ENCODE data around the gene FER. TPM values are rescaled to one million over a fixed set of nuclear protein-coding genes. Genes with fewer than 3 reads are reported as not detected.

The FER gene
- total and polyA plus RNA-seq, 2 of the 8 experiments (the other 6 are each of a cell fraction or from before 2014, with no cell fraction given), result 1.3 to 15.8 TPM

- no peak overlapping the region for H3K18ac ChIP-seq (ENCODE audit: extremely low read depth, low read length)
- CTCF ChIA-PET (ENCODE audit: partially characterized antibody), result no interaction called here
Measured at GRCh38 chr5:109041317-109041716, 293.6 kb downstream of the FER start.

More at GRCh38 chr5:109041317-109041716, 293.6 kb downstream of the FER start:
- POLR2A ChIA-PET (ENCODE audit: partially characterized antibody), result no interaction called here
- no peak overlapping the region for H3K4me2 ChIP-seq (ENCODE audit: insufficient read depth in 1 of 2, low read depth in 2 of 2, low read length in 2 of 2)
- no peak overlapping the region for H3K27ac ChIP-seq (ENCODE audit: low read depth, low read length)
- 88% methylated on average over 3 of the region's 3 CpGs; no CpG with 5 or more reads in 1 of the 2 experiments for WGBS, 2 experiments (ENCODE audit: extremely low coverage in 1 of 2, insufficient coverage in 1 of 2, insufficient read length in 1 of 2, insufficient replicate concordance in 2 of 2, low coverage in 1 of 2, low lambda C conversion rate in 2 of 2, missing lambda C conversion rate in 1 of 2)
- no peak overlapping the region for H4K8ac ChIP-seq (ENCODE audit: extremely low read depth, insufficient read depth, low read length)
- no peaks in the 10 kb centered on the region for H3K79me2 ChIP-seq (ENCODE audit: control insufficient read depth in 1 of 2, insufficient read depth in 2 of 2, low read length in 2 of 2)
- no peaks in the 10 kb centered on the region for H3K4me1 ChIP-seq (replicated peaks in 1 of 4; ENCODE audit: control insufficient read depth in 3 of 4, insufficient read depth in 4 of 4, low read length in 3 of 4)
- no peak overlapping the region for H2AK5ac ChIP-seq (ENCODE audit: low read depth, low read length)
- H2BK5ac ChIP-seq (ENCODE audit: low read depth, low read length), result no peak overlapping the region
- H4K20me1 ChIP-seq (replicated peaks in 1 of 2; ENCODE audit: control insufficient read depth in 1 of 2, insufficient read depth in 2 of 2, low read length in 2 of 2), result no peaks in the 10 kb centered on the region
- no peaks in the 10 kb centered on the region for H3K23me2 ChIP-seq (ENCODE audit: low read depth, low read length)
- no peak overlapping the region for H3K4ac ChIP-seq (replicated peaks; ENCODE audit: insufficient read length, low read depth, low read length)
- DNase-seq (ENCODE audit: low read depth in 1 of 2, low spot score in 2 of 2) (no peak), FAIRE-seq (no peak)
- H2BK15ac ChIP-seq (ENCODE audit: low read length), result no peak overlapping the region
- no peaks in the 10 kb centered on the region for H3K9me3 ChIP-seq (ENCODE audit: insufficient read depth in 2 of 2, low read depth in 1 of 2, low read length in 1 of 2)
- no peak overlapping the region for H3K14ac ChIP-seq (ENCODE audit: insufficient read length)
- H3K79me1 ChIP-seq (ENCODE audit: low read depth, low read length), result no peaks in the 10 kb centered on the region
- TF ChIP-seq YY1 (IDR thresholded peaks at IDR 0.05; ENCODE audit: low read depth, low read length) (no peak), SIX5 (IDR thresholded peaks at IDR 0.05; ENCODE audit: low read depth, low read length) (no peak)
- no peak overlapping the region for H2BK120ac ChIP-seq (replicated peaks; ENCODE audit: low read depth, low read length)
- H2AFZ ChIP-seq (ENCODE audit: low read length), result no peak overlapping the region
- H3K9ac ChIP-seq (replicated peaks in 1 of 4; ENCODE audit: extremely low read depth in 1 of 4, low read depth in 3 of 4, low read length in 3 of 4), result no peak overlapping the region
- no peaks in the 10 kb centered on the region for H3K36me3 ChIP-seq (ENCODE audit: control insufficient read depth in 2 of 4, insufficient read depth in 4 of 4, low read length in 3 of 4)
- no peak overlapping the region for H3K23ac ChIP-seq (ENCODE audit: insufficient read length)
- no peak overlapping the region for H3K56ac ChIP-seq (replicated peaks; ENCODE audit: insufficient read length, low read depth, low read length)
- no peaks in the 10 kb centered on the region for H3K27me3 ChIP-seq (replicated peaks in 1 of 4; ENCODE audit: control insufficient read depth in 3 of 4, extremely low read depth in 1 of 4, insufficient read depth in 3 of 4, low read length in 3 of 4)
- H4K91ac ChIP-seq (replicated peaks; ENCODE audit: insufficient read length, low read length), result no peak overlapping the region
- no peak overlapping the region for H3K4me3 ChIP-seq (ENCODE audit: extremely low read depth in 1 of 4, insufficient read depth in 2 of 4, low read depth in 3 of 4, low read length in 4 of 4)
- no peak overlapping the region for H2BK12ac ChIP-seq (ENCODE audit: low read depth, low read length)
- H4K5ac ChIP-seq (ENCODE audit: insufficient read length, low read depth, low read length), result no peak overlapping the region
- no peak overlapping the region for H2BK20ac ChIP-seq (ENCODE audit: low read length)
